Globus pallidus (tissue), 1 donor: ENCODE results near the gene NT5C2.
"Not testable (repeated sequence)": the region's sequence is repeated elsewhere in the genome, so short reads cannot be mapped to it uniquely, and the experiment has no call there.

Source experiments
- DNase-seq: peaks from one replicate; pipeline ENCODE4 v3.0.0-alpha.2; 2015; ENCODE audit warnings: low spot score

Gene NT5C2

GRCh38 chr10:103199488-103199887 lies 6.4 kb upstream of the NT5C2 start:
- no peak for DNase-seq

- DNase-seq = no peak
Measured at GRCh38 chr10:103198648-103199047, 5.6 kb upstream of the NT5C2 start.

GRCh38 chr10:103197903-103198302 lies 4.8 kb upstream of the NT5C2 start:
- no peak for DNase-seq

GRCh38 chr10:103197174-103197573 lies 4.1 kb upstream of the NT5C2 start:
- DNase-seq = peak; percentile 54

- no peak for DNase-seq
Measured at GRCh38 chr10:103196516-103196915, 3.4 kb upstream of the NT5C2 start.

- no peak for DNase-seq
Measured at GRCh38 chr10:103193820-103194529, 903 bp upstream of the NT5C2 start.

- peak; percentile 64 for DNase-seq
Measured at GRCh38 chr10:103192451-103193106, 493 bp downstream of the NT5C2 start.

- no peak for DNase-seq
Measured at GRCh38 chr10:103192089-103192450, 1.0 kb downstream of the NT5C2 start.

GRCh38 chr10:103191198-103191597 lies 1.9 kb downstream of the NT5C2 start:
- not testable (repeated sequence) for DNase-seq

GRCh38 chr10:103188853-103189252 lies 4.2 kb downstream of the NT5C2 start:
- DNase-seq = peak; percentile 44

GRCh38 chr10:103186128-103186527 lies 6.9 kb downstream of the NT5C2 start:
- no peak for DNase-seq

- no peak for DNase-seq
Measured at GRCh38 chr10:103184615-103185014, 8.5 kb downstream of the NT5C2 start.

GRCh38 chr10:103183991-103184451 lies 9.1 kb downstream of the NT5C2 start:
- DNase-seq = not testable (repeated sequence)

- DNase-seq = no peak
Measured at GRCh38 chr10:103181244-103181643, 11.8 kb downstream of the NT5C2 start.

GRCh38 chr10:103180491-103180890 lies 12.6 kb downstream of the NT5C2 start:
- DNase-seq = no peak

GRCh38 chr10:103177123-103177522 lies 15.9 kb downstream of the NT5C2 start:
- no peak for DNase-seq

- DNase-seq = no peak
Measured at GRCh38 chr10:103175580-103176285, 17.3 kb downstream of the NT5C2 start.

GRCh38 chr10:103174324-103174723 lies 18.7 kb downstream of the NT5C2 start:
- not testable (repeated sequence) for DNase-seq

- no peak for DNase-seq
Measured at GRCh38 chr10:103171278-103171677, 21.8 kb downstream of the NT5C2 start.

GRCh38 chr10:103168438-103168837 lies 24.6 kb downstream of the NT5C2 start:
- no peak for DNase-seq

GRCh38 chr10:103167554-103167953 lies 25.5 kb downstream of the NT5C2 start:
- DNase-seq = not testable (repeated sequence)

GRCh38 chr10:103166523-103166922 lies 26.5 kb downstream of the NT5C2 start:
- no peak for DNase-seq
